Measurements from ENCODE around the gene HNRNPL.

GRCh38 chr19:38813323-38813722 lies 36.5 kb downstream of the HNRNPL start:
- no peak for TF ChIP-seq POLR2A (IDR thresholded peaks at IDR 0.05; ENCODE audit: low read length)
- no peak for TF ChIP-seq GATA1 (IDR thresholded peaks at IDR 0.05; ENCODE audit: low read depth, low read length)
